AG04450 (cell line): ENCODE results near the gene FMNL2. TPM values are rescaled to one million over a fixed set of nuclear protein-coding genes. Genes with fewer than 3 reads are reported as not detected.

Experiments
- CTCF ChIA-PET: fragments of 300-600, 350-600 bp; formaldehyde crosslinking; extraction: SDS; loops from one replicate; lab custom pipeline; 2022; ENCODE audit warnings: antibody characterized with exemption, inconsistent platforms; lab: Charles Lee
- POLR2A ChIA-PET: fragments of 350-600 bp; formaldehyde crosslinking; extraction: SDS; loops from one replicate; lab custom pipeline; 2021; ENCODE audit warnings: antibody characterized with exemption, inconsistent platforms; lab: Yijun Ruan, JAX
- DNase-seq: peaks from one replicate; pipeline ENCODE4 v3.0.0-alpha.2; 2011; ENCODE audit warnings: low read depth, low spot score
- H3K27ac ChIP-seq: one replicate; pipeline ENCODE4 v1.5.1; 2012; ENCODE audit warnings: low read depth, low read length, control low read depth
- H3K27me3 ChIP-seq: one replicate; pipeline ENCODE4 v1.6.0; 2012; ENCODE audit warnings: low read length; ENCODE audit not compliant: control insufficient read depth, insufficient read depth
- H3K4me3 ChIP-seq: 2 replicates; pipeline ENCODE4 v1.5.1; 2011; ENCODE audit warnings: mild to moderate bottlenecking, low read depth, low read length, control low read depth
- H3K9me3 ChIP-seq: 2 replicates; pipeline ENCODE4 v1.5.1; 2012; ENCODE audit warnings: low read length; ENCODE audit not compliant: control insufficient read depth, insufficient read depth
- polyA plus RNA-seq: library from polyadenylated mRNA; depleted of rRNA; stranded (reverse); fragments of >200 nt; gene quantifications from 2 replicates; pipeline ENCODE4 v1.2.3, GENCODE V29; 2011
- TF ChIP-seq, protein P1 (sequence below): IDR thresholded peaks from 2 replicates; pipeline ENCODE4 v1.5.1; 2011; ENCODE audit warnings: low read depth, low read length, control low read depth, inconsistent platforms

Gene FMNL2
- polyA plus RNA-seq, 1 experiment, result 22.0 TPM

DNA sequence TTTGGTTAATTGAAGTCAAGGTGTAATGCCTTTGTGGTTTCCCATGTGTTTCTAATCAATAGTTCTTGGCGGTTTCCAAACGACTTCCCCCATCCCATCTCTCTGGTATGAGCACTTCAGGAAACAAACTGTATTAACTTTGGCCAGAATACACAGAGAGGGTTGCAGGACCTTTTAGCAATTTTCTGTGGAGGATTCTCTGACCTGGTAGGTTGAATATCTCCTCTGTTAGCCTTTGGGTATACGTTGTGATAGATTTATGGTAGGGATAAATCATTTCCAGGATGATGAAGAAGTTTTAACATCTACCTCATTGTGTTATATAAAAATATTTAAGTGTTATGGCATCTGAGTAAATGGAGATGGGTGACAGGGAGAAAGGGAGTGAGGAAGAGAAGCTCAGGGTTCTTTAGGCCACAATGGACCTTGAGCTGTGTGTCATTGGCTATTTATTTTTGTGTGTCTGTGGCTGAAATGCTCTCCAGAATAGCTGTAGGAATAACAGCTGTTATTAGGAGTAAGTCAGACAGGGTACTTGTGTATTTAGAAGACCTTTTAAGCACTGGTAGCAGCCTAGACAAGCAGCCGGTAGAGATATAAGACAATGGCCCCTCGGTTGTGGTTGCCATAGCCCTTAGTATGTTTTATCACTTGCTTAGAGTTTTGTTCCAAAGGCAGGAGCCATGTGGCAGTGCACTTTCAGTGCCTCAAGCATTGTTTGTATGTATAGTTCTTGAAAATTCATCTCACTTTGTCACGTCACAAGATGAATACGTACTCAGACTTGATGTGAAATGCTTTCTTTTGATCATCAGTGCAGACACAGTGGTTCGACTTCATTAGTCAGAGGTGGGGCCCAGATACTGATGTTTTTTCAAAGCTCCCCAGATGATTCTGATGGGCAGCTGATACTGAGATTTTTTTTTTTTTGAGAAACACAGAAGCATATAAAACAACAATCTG lies 91.1 kb downstream of the FMNL2 start:
- no peaks in the 10 kb centered on the region for H3K9me3 ChIP-seq
- no peak overlapping the region for H3K27ac ChIP-seq
- no peaks in the 10 kb centered on the region for H3K27me3 ChIP-seq
- H3K4me3 ChIP-seq, result no peak overlapping the region
- TF ChIP-seq, protein P1, sequence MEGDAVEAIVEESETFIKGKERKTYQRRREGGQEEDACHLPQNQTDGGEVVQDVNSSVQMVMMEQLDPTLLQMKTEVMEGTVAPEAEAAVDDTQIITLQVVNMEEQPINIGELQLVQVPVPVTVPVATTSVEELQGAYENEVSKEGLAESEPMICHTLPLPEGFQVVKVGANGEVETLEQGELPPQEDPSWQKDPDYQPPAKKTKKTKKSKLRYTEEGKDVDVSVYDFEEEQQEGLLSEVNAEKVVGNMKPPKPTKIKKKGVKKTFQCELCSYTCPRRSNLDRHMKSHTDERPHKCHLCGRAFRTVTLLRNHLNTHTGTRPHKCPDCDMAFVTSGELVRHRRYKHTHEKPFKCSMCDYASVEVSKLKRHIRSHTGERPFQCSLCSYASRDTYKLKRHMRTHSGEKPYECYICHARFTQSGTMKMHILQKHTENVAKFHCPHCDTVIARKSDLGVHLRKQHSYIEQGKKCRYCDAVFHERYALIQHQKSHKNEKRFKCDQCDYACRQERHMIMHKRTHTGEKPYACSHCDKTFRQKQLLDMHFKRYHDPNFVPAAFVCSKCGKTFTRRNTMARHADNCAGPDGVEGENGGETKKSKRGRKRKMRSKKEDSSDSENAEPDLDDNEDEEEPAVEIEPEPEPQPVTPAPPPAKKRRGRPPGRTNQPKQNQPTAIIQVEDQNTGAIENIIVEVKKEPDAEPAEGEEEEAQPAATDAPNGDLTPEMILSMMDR, result no peak
- POLR2A ChIA-PET, result interaction anchor here (0.7 kb wide), 1 partner anchor 213 kb away, joined by 6 read pairs; no protein-coding TSS in a partner anchor
- DNase-seq, result no peak
- CTCF ChIA-PET, result interaction anchor here (0.6 to 0.9 kb wide), 2 partner anchors 145 to 250 kb away, joined by 3 read pairs; no protein-coding TSS in a partner anchor

DNA sequence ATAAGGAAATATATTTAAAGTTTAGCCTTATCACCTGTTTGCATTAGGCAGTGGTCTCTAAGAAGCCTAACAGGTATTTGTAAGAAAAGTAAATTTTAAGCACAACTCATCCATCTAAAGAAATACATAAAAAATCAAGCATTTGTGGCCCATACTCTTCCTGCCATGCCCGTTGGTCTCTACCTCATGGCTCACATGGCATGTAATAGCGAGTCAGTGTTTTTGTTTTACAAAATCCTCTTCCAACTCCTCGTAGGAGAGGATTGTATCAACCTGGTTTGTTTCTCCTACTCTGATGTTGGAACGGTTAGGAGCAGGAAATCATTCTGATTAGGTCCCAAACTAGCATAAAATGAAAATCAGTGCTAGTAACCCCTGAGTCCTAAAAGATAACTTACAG lies 91.8 kb downstream of the FMNL2 start:
- TF ChIP-seq, protein P1, result no peak
- no peak for DNase-seq
- Histone ChIP-seq H3K4me3 (no peak overlapping the region), H3K27ac (no peak overlapping the region), H3K9me3 (no peaks in the 10 kb centered on the region), H3K27me3 (no peaks in the 10 kb centered on the region)
- ChIA-PET POLR2A (interaction anchor here (0.7 kb wide), 1 partner anchor 213 kb away, joined by 6 read pairs; no protein-coding TSS in a partner anchor), CTCF (no interaction called here)

DNA sequence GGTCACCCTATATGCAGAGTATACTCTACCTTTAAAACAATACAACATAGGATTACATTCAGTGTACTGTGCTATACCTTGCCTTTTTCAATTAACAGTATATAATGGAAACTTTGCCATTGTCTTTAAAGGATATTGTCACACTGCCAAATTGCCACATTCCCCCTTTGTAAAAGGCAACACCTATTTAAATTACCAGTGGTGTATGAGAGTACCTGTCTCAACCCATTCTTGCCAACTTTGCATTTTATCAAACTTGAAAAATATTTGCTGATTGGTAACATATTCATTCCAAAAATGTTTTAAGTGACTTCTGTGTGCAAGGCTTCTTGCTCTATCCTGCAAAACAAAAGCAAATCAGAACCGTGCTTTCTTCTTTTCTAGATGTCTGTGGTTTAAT lies 92.9 kb downstream of the FMNL2 start:
- no peak for DNase-seq
- ChIA-PET CTCF (interaction anchor here (1.4 kb wide), 1 partner anchor 127 kb away, joined by 4 read pairs; no protein-coding TSS in a partner anchor), POLR2A (no interaction called here)
- no peaks in the 10 kb centered on the region for H3K9me3 ChIP-seq
- H3K4me3 ChIP-seq, result no peak overlapping the region
- no peaks in the 10 kb centered on the region for H3K27me3 ChIP-seq
- H3K27ac ChIP-seq, result no peak overlapping the region
- TF ChIP-seq, protein P1, result no peak

DNA sequence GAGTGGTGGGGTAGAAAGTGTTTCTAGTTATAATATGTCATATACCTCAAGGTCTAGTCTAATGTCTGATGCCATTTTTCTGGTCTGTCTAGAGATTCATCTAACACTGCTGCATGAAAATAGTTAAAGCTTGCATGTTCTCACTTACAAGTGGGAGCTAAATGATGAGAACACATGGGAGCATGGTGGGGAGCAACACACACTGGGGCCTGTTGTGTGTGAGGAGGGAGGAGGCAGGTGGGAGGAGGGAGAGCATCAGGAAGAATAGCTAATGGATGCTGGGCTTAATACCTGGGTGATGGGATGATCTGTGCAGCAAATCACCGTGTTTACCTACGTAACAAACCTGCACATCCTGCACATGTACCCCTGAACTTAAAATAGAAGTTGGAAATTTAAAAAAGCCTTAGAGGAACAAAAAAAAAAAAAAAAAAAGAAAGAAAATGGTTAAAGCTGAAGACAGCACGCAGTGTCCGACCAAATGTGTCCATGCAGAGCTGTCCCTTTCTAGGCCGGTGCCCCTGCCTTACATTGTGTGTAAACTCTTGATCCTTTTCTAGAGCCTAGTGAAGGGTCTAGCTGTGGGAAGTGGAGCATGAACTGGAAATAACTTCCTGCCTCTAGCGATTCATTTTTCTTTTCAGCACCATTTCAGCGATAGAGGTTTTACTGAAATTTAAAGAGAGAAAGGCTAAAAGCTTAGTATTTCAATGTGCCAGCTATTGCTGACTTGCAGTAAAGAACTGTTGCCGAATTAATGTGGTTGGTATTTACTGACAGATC lies 94.0 kb downstream of the FMNL2 start:
- POLR2A ChIA-PET, result no interaction called here
- TF ChIP-seq, protein P1, result no peak

More for the DNA sequence above, 94.0 kb downstream of the FMNL2 start:
- no peak for DNase-seq
- CTCF ChIA-PET, result interaction anchor here (0.6 kb wide), 1 partner anchor 98 kb away, joined by 3 read pairs; no protein-coding TSS in a partner anchor
- H3K27me3 ChIP-seq, result no peaks in the 10 kb centered on the region
- H3K27ac ChIP-seq, result no peak overlapping the region
- H3K4me3 ChIP-seq, result no peak overlapping the region
- no peaks in the 10 kb centered on the region for H3K9me3 ChIP-seq
